Loucy (cell line): Measurements from ENCODE around the gene KRT82.

ENCODE experiments used
- H2AFZ ChIP-seq: fragments of 200-600 bp; sonication (generic); 2 replicates; pipeline ENCODE4 v1.6.0; 2016; ENCODE audit warnings: antibody characterized with exemption, mild to moderate bottlenecking, low read length, moderate library complexity
- H3F3A ChIP-seq: fragments of 200-600 bp; 2 replicates; pipeline ENCODE4 v1.6.0; 2016; ENCODE audit warnings: antibody characterized with exemption, low read depth, mild to moderate bottlenecking
- H3K27me3 ChIP-seq: fragments of 200-600 bp; sonication (generic); 2 replicates; pipeline ENCODE4 v1.6.1; 2014; ENCODE audit warnings: low read length, mild to moderate bottlenecking; ENCODE audit not compliant: insufficient read depth, poor library complexity, severe bottlenecking
- H3K36me3 ChIP-seq: fragments of 200-600 bp; sonication (generic); 2 replicates; pipeline ENCODE4 v1.6.1; 2016; ENCODE audit warnings: low read length; ENCODE audit not compliant: insufficient read depth
- H3K4me1 ChIP-seq: fragments of 200-600 bp; sonication (generic); 2 replicates; pipeline ENCODE4 v1.5.1; 2014; ENCODE audit warnings: low read length, mild to moderate bottlenecking; ENCODE audit not compliant: insufficient read depth, poor library complexity, severe bottlenecking
- H3K4me2 ChIP-seq: fragments of 200-600 bp; sonication (generic); 2 replicates; pipeline ENCODE4 v1.6.0; 2014; ENCODE audit warnings: antibody characterized with exemption, low read length, low read depth, mild to moderate bottlenecking; ENCODE audit not compliant: poor library complexity, severe bottlenecking
- H3K4me3 ChIP-seq: fragments of 200-600 bp; sonication (generic); 2 replicates; pipeline ENCODE4 v1.5.1; 2014; ENCODE audit warnings: low read length, mild to moderate bottlenecking, mixed read lengths; ENCODE audit not compliant: poor library complexity, severe bottlenecking
- H3K79me2 ChIP-seq: fragments of 200-600 bp; sonication (generic); 2 replicates; pipeline ENCODE4 v1.6.1; 2014; ENCODE audit warnings: low read length; ENCODE audit not compliant: insufficient read depth
- H3K9ac ChIP-seq: fragments of 200-600 bp; sonication (generic); 2 replicates; pipeline ENCODE4 v1.6.0; 2014; ENCODE audit warnings: mild to moderate bottlenecking, low read depth, low read length, moderate library complexity; ENCODE audit not compliant: poor library complexity, severe bottlenecking
- H3K9me2 ChIP-seq: fragments of 200-600 bp; sonication (generic); replicated peaks from 2 replicates; pipeline ENCODE4 v1.6.1; 2016; ENCODE audit warnings: low read depth, low read length, mixed read lengths
- H3K9me3 ChIP-seq: fragments of 200-600 bp; sonication (generic); 2 replicates; pipeline ENCODE4 v1.6.1; 2014; ENCODE audit warnings: mild to moderate bottlenecking, antibody characterized with exemption, low read length, low read depth; ENCODE audit not compliant: insufficient read depth
- H4K20me1 ChIP-seq: fragments of 200-600 bp; sonication (generic); 2 replicates; pipeline ENCODE4 v1.6.0; 2014; ENCODE audit warnings: antibody characterized with exemption, low read length, mild to moderate bottlenecking; ENCODE audit not compliant: insufficient read depth, poor library complexity, severe bottlenecking
- CTCF ChIP-seq: fragments of 200-600 bp; sonication (generic); conservative IDR thresholded peaks from 2 replicates; pipeline ENCODE4 v1.5.1; 2014; ENCODE audit warnings: mild to moderate bottlenecking, antibody characterized with exemption, low read length
- EZH2phosphoT487 ChIP-seq: fragments of 200-600 bp; IDR thresholded peaks from 2 replicates; pipeline ENCODE4 v1.6.1; 2018; ENCODE audit warnings: antibody characterized with exemption, mild to moderate bottlenecking, moderate library complexity, borderline replicate concordance

KRT82 gene

GRCh38 chr12:52445876-52446275 lies 39.7 kb upstream of the KRT82 start:
- Histone ChIP-seq H3K4me3 (no peak overlapping the region), H3K9me3 (no peaks in the 10 kb centered on the region), H3F3A (no peaks in the 10 kb centered on the region), H4K20me1 (no peaks in the 10 kb centered on the region), H3K27me3 (no peaks in the 10 kb centered on the region), H3K36me3 (no peaks in the 10 kb centered on the region), H3K4me1 (no peaks in the 10 kb centered on the region), H3K4me2 (no peak overlapping the region), H3K9ac (no peak overlapping the region), H2AFZ (no peak overlapping the region), H3K9me2 (no peaks in the 10 kb centered on the region), H3K79me2 (no peaks in the 10 kb centered on the region)
- no peak for TF ChIP-seq CTCF

- Histone ChIP-seq H3K4me1 (no peaks in the 10 kb centered on the region), H3K27me3 (no peaks in the 10 kb centered on the region), H3K9me2 (no peaks in the 10 kb centered on the region), H3K9ac (no peak overlapping the region), H3K4me2 (no peak overlapping the region), H4K20me1 (no peaks in the 10 kb centered on the region), H3K4me3 (no peak overlapping the region), H3F3A (no peaks in the 10 kb centered on the region), H3K9me3 (no peaks in the 10 kb centered on the region), H3K36me3 (no peaks in the 10 kb centered on the region), H2AFZ (no peak overlapping the region), H3K79me2 (no peaks in the 10 kb centered on the region)
- TF ChIP-seq EZH2phosphoT487, result no peak
- no peak for TF ChIP-seq CTCF
Measured at GRCh38 chr12:52444647-52445595, 38.8 kb upstream of the KRT82 start.

GRCh38 chr12:52443966-52444365 lies 37.8 kb upstream of the KRT82 start:
- Histone ChIP-seq H3K4me2 (no peak overlapping the region), H2AFZ (no peak overlapping the region), H4K20me1 (no peaks in the 10 kb centered on the region), H3K9me2 (no peaks in the 10 kb centered on the region), H3K27me3 (no peaks in the 10 kb centered on the region), H3K79me2 (no peaks in the 10 kb centered on the region), H3K4me3 (no peak overlapping the region), H3F3A (no peaks in the 10 kb centered on the region), H3K9me3 (no peaks in the 10 kb centered on the region), H3K36me3 (no peaks in the 10 kb centered on the region), H3K4me1 (no peaks in the 10 kb centered on the region), H3K9ac (no peak overlapping the region)
- TF ChIP-seq EZH2phosphoT487 (no peak), CTCF (no peak)
